ENCODE measurements around the gene ABL2.
"Not testable (repeated sequence)": the region's sequence is repeated elsewhere in the genome, so short reads cannot be mapped to it uniquely, and the experiment has no call there.

ABL2 gene

DNA sequence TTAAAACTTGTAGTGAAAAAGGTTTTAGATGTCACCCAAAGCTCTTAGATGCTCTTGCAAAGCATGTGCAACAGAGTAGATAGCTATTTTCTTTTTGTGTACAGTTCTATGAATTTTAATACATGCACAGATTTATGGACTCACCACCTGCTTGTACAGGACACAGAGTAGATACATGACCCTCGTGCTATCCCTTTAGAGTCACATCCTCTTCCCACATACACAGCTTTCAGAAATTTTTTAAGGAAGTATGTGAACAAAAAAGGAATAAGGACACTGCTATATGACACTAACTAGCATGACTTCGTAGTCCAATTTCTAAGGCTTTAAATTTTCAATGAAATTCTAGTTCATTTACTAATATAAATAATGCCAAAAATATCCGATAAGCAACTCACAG lies 60.9 kb downstream of the ABL2 start:
- DNase-seq (ENCODE audit: low spot score): no peak

DNA sequence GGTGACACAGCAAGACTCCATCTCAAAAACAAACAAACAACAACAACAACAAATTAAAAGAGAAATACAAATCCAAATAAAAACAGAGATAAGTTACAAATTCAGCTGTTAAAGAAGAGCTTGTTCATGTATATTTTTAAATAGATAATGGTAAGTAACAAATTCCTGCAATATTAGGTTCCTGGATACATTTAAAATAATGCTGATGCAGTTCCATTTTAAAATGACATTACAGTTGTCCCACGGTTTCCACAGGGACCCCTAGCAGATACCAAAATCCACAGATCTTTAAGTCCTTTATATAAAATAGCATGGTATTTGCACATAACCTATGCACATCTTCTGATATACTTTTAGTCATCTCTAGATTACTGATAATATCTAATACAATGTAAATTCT lies 61.5 kb downstream of the ABL2 start:
- DNase-seq (ENCODE audit: low spot score): no peak

- no peak for DNase-seq (ENCODE audit: low spot score)
Observed at GRCh38 chr1:179167418-179167777, 62.1 kb downstream of the ABL2 start.

- no peak for DNase-seq (ENCODE audit: low spot score)
Observed at GRCh38 chr1:179166663-179167417, 62.6 kb downstream of the ABL2 start.

DNA sequence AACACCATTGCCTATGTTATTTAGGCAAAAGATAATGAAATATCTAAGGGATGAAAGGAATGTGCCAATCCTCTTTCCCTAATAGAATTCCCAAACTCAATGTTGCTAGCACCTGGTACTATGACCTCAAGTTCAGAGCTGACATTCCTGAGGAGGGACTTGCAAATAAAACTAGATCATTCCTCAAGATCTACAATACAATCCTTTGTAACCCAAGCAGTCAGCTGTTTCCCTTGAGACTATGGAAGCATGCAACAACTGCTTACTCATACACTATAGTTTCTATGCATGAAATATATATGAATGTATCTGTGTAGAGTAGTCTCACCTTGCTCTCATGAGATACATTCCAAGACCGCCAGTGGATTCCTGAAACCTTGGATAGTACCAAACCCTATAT lies 65.0 kb downstream of the ABL2 start:
- no peak for DNase-seq (ENCODE audit: low spot score)

- DNase-seq (ENCODE audit: low spot score): no peak
Observed at GRCh38 chr1:179156708-179157107, 72.8 kb downstream of the ABL2 start.

- no peak for DNase-seq (ENCODE audit: low spot score)
Observed at GRCh38 chr1:179156026-179156425, 73.5 kb downstream of the ABL2 start.

GRCh38 chr1:179155615-179156014 lies 73.9 kb downstream of the ABL2 start:
- no peak for DNase-seq (ENCODE audit: low spot score)

GRCh38 chr1:179154437-179154836 lies 75.0 kb downstream of the ABL2 start:
- no peak for DNase-seq (ENCODE audit: low spot score)

DNA sequence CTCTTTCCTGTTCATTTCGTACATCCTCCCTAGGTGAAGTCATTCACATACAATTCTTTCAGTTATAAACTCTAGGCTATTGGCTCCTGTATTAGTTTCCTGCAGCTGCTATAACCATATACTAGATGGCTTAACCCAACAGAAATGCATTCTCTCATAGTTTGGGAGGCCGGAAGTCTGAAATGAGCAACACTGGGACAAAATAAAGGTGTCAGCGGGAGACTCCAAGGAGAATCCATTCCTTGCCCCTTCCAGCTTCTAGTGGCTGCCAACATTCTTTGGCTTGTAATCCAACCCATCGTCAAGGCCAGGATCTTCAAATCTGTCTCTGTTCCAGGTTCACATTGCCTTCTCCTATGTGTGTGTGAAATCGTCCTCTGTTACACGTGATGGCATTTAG lies 76.3 kb downstream of the ABL2 start:
- no peak for DNase-seq (ENCODE audit: low spot score)

- no peak for DNase-seq (ENCODE audit: low spot score)
Observed at GRCh38 chr1:179151908-179152682, 77.4 kb downstream of the ABL2 start.

DNA sequence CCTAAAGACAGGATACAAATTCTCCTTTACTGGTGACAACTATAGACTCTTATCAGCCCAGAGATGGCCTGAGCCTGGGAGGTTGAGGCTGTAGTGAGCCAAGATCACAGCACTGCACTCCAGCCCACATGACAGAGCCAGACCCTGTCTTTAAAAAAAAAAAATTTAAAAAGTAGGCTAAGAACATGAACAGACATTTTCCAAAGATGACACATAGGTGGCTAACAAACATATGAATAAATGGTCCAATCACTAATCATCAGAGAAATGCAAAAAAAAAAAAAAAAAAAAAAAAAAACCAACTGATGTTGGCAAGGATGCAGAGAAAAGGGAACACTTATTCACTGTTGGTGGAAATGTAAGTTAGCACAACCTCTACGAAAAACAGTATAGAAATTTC lies 82.6 kb downstream of the ABL2 start:
- DNase-seq (ENCODE audit: low spot score): no peak

GRCh38 chr1:179146476-179146875 lies 83.0 kb downstream of the ABL2 start:
- no peak for DNase-seq (ENCODE audit: low spot score)

DNA sequence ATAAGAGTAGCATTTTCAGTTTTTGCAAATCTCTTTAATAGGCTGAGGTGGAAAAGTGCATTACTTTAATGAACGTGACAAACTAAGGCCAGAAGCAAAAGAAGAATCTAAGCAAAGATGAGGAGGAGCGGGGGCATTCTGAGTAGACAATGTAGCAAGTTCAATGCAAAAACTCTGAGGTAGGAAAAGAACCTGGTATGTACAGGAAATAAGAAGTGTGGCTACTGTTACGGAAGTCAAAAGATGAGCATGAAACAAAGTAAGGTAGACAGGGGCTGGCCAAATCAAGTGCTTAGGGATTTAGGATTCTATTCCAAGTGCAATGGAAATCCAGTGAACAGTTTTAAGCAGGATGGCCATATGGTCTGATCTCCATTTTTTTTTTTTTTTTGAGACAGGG lies 84.0 kb downstream of the ABL2 start:
- no peak for DNase-seq (ENCODE audit: low spot score)

DNA sequence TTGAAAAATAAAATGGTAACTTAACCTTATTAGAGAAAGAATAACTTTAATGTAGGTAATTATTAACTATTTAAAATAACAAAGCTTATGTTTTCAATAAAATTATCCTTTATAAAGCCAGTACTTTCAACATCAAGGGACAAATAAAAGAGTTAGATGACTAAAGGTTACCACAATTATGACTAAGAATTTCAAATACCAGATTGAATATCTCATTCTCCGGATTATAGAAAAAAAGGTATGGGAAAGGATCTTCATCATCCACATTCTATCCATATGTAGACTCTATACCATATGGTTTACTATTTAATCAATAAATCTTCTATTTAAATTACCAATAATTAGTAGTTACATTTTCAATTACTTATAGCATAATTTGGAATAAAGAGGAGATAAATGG lies 84.9 kb downstream of the ABL2 start:
- no peak for DNase-seq (ENCODE audit: low spot score)

- DNase-seq (ENCODE audit: low spot score): no peak
Observed at GRCh38 chr1:179143322-179143721, 86.2 kb downstream of the ABL2 start.

DNA sequence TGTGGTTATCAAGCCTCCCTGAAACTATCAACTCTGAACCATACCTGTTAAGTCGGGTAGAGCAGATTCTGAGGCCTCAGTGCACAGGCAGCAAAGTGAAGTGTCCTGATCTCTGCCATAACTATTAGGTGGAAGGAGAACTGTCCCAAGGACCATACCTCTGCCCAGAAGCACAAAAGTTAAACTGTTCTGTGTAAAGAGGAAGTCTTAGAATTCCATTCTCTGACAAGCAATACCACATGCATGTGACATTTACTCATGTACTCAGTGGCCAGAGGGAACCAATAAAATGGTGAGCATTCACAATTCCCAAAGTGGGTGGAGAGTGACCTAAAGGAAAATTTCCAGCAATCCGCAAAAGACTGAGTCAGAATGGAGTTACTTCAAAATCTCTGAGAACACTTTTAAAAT lies 86.6 kb downstream of the ABL2 start:
- no peak for DNase-seq (ENCODE audit: low spot score)

- DNase-seq (ENCODE audit: low spot score): no peak
Observed at GRCh38 chr1:179141592-179142251, 87.8 kb downstream of the ABL2 start.

DNA sequence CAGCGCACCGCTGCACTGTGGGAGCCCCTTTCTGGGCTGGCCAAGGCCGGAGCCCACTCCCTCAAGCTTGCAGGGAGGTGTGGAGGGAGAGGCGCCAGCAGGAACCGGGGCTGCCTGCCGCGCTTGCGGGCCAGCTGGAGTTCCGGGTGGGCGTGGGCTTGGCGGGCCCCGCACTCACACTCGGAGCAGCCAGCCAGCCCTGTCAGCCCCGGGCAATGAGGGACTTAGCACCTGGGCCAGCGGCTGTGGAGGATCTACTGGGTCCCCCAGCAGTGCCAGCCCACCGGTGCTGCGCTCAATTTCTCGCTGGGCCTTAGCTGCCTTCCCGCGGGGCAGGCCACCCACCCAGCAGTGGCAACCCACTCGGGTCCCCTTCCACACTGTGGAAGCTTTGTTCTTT lies 90.7 kb downstream of the ABL2 start:
- not testable (repeated sequence) for DNase-seq (ENCODE audit: low spot score)

DNA sequence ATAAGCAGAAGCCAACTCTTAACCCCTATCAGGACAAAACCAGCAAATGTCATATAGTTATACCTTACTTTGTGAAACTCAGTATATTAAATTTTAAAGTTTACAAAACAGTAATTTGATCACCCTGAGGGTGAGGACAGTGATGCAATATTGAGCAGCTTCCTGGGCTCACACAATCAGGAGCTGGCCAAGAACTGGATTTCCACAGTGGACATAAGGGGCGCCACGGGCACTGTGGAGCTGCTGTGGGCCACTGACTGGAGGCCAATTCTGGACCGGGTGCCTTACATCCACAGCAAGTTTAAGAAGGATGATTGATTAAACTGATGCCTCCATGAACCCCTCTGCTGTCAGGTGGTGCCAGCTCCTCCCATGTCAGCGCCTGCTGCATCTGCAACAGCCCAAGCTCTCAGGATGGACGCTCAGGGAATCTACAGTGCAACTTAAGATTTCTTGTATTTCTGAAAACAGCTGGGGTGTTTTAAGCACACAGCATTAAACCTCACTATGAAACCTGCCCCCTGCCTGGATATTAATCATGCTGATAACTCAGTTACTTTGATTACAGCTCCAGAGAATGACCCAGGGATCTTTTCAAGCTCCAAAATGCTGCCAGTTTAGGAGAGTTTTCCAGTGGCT lies 91.7 kb downstream of the ABL2 start:
- no peak for DNase-seq (ENCODE audit: low spot score)

DNA sequence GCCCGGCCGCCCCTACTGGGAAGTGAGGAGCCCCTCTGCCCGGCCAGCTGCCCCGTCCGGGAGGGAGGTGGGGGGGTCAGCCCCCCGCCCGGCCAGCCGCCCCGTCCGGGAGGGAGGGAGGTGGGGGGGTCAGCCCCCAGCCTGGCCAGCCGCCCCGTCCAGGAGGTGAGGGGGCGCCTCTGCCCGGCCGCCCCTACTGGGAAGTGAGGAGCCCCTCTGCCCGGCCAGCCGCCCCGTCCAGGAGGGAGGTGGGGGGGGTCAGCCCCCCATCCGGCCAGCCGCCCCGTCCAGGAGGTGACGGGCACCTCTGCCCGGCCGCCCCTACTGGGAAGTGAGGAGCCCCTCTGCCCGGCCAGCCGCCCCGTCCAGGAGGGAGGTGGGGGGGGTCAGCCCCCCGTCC lies 93.8 kb downstream of the ABL2 start:
- DNase-seq (ENCODE audit: low spot score): not testable (repeated sequence)

GRCh38 chr1:179135168-179135567 lies 94.3 kb downstream of the ABL2 start:
- not testable (repeated sequence) for DNase-seq (ENCODE audit: low spot score)
